Kidney epithelial cell (primary cell): Measurements from ENCODE around the gene UNC45B. TPM values are rescaled to one million over a fixed set of nuclear protein-coding genes. Genes with fewer than 3 reads are reported as not detected.

Source experiments
- DNase-seq: peaks from one replicate; pipeline ENCODE4 v3.0.0-alpha.2; 2010; ENCODE audit warnings: low read depth
- H3K27me3 ChIP-seq: 2 replicates; pipeline ENCODE4 v1.6.0; 2011; ENCODE audit warnings: low read length; ENCODE audit not compliant: control insufficient read depth, insufficient read depth
- H3K36me3 ChIP-seq: 2 replicates; pipeline ENCODE4 v1.5.1; 2011; ENCODE audit warnings: low read length; ENCODE audit not compliant: control insufficient read depth, insufficient read depth
- H3K4me3 ChIP-seq: 2 replicates; pipeline ENCODE4 v1.5.1; 2011; ENCODE audit warnings: low read depth, mild to moderate bottlenecking, control low read depth, low read length
- CTCF ChIP-seq: IDR thresholded peaks from 2 replicates; pipeline ENCODE4 v1.5.1; 2011; ENCODE audit warnings: mild to moderate bottlenecking, moderate library complexity, low read length, control low read depth, inconsistent platforms; ENCODE audit not compliant: insufficient read depth, poor library complexity, severe bottlenecking
- total RNA-seq: library from RNA; depleted of rRNA; stranded (reverse); fragments of >200 nt; gene quantifications from 2 replicates; pipeline ENCODE4 v1.2.3, GENCODE V29; 2015

UNC45B gene
- total RNA-seq, 1 donor from 2014 or later, result not detected

- Histone ChIP-seq H3K4me3 (no peak overlapping the region), H3K27me3 (no peaks in the 10 kb centered on the region), H3K36me3 (peaks cover 1% of the 10 kb centered on the region)
- TF ChIP-seq CTCF, result no peak
- DNase-seq, result no peak
These were observed 19.7 kb upstream of the UNC45B start for GRCh38 chr17:35127751-35128514.

GRCh38 chr17:35129154-35129972 lies 18.3 kb upstream of the UNC45B start:
- no peak for DNase-seq
- peaks cover 2% of the 10 kb centered on the region for H3K36me3 ChIP-seq
- H3K4me3 ChIP-seq, result no peak overlapping the region
- H3K27me3 ChIP-seq, result no peaks in the 10 kb centered on the region
- TF ChIP-seq CTCF, result no peak

- TF ChIP-seq CTCF, result no peak
- Histone ChIP-seq H3K4me3 (no peak overlapping the region), H3K36me3 (peaks cover 2% of the 10 kb centered on the region), H3K27me3 (no peaks in the 10 kb centered on the region)
- no peak for DNase-seq
These were observed 17.7 kb upstream of the UNC45B start for GRCh38 chr17:35129973-35130351.

- TF ChIP-seq CTCF, result no peak
- no peak overlapping the region for H3K4me3 ChIP-seq
- peaks cover 4% of the 10 kb centered on the region for H3K36me3 ChIP-seq
- no peak for DNase-seq
- H3K27me3 ChIP-seq, result no peaks in the 10 kb centered on the region
These were observed 17.2 kb upstream of the UNC45B start for GRCh38 chr17:35130392-35130791.

GRCh38 chr17:35132099-35132498 lies 15.5 kb upstream of the UNC45B start:
- no peak for TF ChIP-seq CTCF
- H3K36me3 ChIP-seq, result peaks cover 4% of the 10 kb centered on the region
- no peaks in the 10 kb centered on the region for H3K27me3 ChIP-seq
- no peak for DNase-seq
- H3K4me3 ChIP-seq, result no peak overlapping the region
